ENCODE results near the gene SLC6A6.

The SLC6A6 gene

DNA sequence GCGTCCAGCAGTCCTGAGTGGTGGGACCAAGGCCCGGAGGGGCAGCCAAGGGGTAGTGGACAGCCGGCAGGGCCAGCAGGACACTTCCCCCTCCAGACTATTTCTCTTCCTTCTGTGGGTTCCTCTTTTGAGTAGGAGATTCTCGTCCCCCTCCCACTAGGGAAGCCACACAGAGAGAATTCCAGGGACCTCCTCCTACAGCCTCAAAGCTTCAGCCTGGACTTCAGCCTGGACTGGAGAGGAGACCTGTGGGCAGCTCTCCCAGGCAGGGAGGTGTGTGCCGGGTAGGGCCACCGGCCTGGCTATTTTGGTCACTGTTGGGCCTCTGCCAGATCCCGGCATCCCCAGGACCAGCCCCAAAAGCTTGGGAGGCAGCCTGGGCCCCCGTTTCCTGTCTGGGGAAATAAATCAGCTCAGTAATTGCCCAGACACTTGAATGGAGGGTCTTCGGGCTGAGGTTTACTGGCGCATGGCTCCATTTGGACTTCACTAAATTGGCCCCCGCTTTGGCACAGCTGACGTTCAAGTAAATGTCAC is 1.3 kb downstream of the SLC6A6 start:
- in situ Hi-C loops (cut with HindIII; ENCODE audit: low sequenced_read_pairs) = no loop called here
- DNase-seq (ENCODE audit: low read depth, low spot score) = no peak
- H3K4me3 ChIP-seq (ENCODE audit: low read depth, low read length) = peak overlapping the region; percentile 59
- TF ChIP-seq, protein P1, sequence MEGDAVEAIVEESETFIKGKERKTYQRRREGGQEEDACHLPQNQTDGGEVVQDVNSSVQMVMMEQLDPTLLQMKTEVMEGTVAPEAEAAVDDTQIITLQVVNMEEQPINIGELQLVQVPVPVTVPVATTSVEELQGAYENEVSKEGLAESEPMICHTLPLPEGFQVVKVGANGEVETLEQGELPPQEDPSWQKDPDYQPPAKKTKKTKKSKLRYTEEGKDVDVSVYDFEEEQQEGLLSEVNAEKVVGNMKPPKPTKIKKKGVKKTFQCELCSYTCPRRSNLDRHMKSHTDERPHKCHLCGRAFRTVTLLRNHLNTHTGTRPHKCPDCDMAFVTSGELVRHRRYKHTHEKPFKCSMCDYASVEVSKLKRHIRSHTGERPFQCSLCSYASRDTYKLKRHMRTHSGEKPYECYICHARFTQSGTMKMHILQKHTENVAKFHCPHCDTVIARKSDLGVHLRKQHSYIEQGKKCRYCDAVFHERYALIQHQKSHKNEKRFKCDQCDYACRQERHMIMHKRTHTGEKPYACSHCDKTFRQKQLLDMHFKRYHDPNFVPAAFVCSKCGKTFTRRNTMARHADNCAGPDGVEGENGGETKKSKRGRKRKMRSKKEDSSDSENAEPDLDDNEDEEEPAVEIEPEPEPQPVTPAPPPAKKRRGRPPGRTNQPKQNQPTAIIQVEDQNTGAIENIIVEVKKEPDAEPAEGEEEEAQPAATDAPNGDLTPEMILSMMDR (IDR thresholded peaks at IDR 0.05; ENCODE audit: low read depth, low read length) = no peak

DNA sequence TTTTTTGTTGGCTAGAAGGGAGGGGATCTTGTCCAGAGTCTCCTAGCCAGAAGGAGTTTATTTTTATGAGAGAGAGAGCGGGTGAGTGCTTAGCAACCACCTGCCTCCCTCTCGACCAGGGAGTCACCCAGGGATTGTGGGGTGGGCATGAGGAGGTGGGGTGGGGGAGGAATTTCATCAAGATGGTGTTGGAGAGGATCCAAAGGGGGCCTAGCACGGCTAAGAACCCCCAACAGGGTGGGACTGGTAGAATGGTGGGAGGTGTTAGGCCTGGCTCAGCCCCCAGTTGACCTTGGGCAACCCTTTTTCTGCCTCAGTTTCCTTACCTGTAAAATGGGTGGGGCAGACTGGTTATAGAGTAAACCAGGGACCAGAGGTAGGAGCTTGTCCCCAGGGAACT is 1.8 kb downstream of the SLC6A6 start:
- peak overlapping the region; percentile 59 for H3K4me3 ChIP-seq (ENCODE audit: low read depth, low read length)
- in situ Hi-C loops (cut with HindIII; ENCODE audit: low sequenced_read_pairs) = no loop called here
- DNase-seq (ENCODE audit: low read depth, low spot score) = no peak
- TF ChIP-seq, protein P1 (IDR thresholded peaks at IDR 0.05; ENCODE audit: low read depth, low read length) = no peak

DNA sequence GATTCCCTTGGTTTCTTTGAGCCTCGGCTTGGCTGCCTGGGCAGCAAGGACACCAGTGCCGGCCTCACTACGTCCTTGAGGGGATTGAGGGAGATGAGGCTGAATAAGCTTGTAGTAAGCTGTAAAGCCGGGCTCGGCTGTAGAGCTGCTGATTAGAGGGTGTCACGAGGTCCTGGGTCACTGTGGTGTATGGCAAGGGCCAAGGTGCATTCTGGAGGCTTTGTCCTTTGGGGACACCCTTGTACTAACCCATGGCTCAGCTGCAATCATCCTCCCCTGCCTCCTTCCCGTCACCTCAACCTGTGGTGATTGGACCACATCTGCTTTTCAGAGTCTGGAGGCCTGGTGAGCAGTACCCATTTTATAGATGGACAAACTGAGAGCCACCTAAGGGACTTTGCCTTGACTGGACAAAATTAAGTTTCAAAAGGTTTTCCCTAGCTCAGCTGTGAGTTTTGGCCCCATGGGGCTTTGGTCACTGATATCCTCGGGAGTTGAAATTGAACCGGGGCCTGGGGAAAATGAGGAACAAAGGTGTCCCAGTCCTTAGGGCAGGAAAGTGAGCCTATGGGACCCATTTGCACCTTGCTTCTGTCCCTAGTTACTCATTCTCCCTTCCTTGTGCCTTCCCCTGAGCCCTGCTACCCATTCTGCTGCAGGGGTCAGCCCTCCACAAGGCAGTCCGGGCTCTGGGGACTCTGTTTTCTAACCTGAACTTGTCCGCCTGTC is 2.4 kb downstream of the SLC6A6 start:
- DNase-seq (ENCODE audit: low read depth, low spot score) = no peak
- peak overlapping the region; percentile 59 for H3K4me3 ChIP-seq (ENCODE audit: low read depth, low read length)
- TF ChIP-seq, protein P1 (IDR thresholded peaks at IDR 0.05; ENCODE audit: low read depth, low read length) = no peak
- in situ Hi-C loops (cut with HindIII; ENCODE audit: low sequenced_read_pairs) = no loop called here

DNA sequence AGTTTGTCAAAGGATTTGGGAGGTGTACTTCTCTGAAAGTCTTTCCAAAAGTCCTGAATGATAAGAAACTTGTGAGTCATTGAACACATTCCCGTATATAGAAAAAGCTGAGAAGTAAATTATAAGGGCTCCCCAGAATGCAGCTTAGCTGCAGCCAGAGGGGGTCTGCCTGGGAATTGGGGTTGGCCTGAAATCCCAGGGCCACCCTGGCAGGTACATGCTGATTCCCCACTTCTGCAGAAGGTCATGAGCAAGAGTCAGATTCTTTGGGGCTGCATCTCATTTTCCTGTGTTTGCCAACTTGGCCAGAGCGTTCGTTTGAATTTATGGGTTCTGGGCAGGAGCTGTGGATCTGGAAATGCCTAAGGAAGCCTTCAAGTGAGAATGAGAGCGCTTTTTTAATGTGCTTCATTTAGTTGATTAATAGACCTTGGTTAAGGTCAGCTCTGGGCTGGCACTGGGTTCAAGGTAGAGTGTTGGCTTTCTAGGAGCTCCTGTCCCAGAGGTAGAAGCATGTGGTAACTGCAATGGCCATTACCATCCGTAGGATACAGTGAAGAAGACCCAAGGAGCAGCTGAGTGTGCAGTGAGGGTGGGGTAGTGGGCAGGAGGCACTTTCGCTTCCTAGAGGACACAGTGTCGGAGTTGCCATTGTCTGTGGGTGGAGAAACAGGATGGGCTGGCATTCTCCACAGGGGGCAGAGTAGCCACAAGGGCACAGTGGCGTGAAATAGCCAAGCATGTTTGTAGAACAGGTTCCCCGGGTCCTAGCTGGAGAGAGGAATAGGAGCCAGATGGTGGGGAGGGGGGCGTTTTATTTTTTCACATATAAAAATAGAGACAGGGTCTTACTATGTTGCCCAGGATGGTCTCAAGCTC is 3.2 kb downstream of the SLC6A6 start:
- DNase-seq (ENCODE audit: low read depth, low spot score) = peak; percentile 17
- no peak overlapping the region for H3K4me3 ChIP-seq (ENCODE audit: low read depth, low read length)
- in situ Hi-C loops (cut with HindIII; ENCODE audit: low sequenced_read_pairs) = no loop called here
- TF ChIP-seq, protein P1 (IDR thresholded peaks at IDR 0.05; ENCODE audit: low read depth, low read length) = no peak

DNA sequence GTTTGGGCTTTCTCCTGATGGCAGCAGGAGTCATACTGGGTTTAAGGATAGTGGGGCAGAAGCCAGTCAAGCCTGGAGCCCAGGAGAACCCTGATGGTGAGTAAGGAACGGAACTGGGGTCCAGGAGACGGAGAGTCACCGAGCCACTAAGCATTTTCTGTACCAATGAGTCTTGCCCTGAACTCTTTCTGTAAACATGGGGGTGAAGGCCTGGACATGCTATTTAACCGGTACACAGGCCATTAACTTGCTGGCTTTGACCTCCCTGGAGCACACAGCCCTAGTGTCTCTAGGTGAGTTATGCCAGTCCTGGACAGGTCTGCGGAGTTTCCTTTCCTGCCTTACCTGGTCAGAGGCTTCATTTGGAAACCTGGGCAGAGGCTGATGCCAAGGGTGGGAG is 3.9 kb downstream of the SLC6A6 start:
- TF ChIP-seq, protein P1 (IDR thresholded peaks at IDR 0.05; ENCODE audit: low read depth, low read length) = no peak
- no peak for DNase-seq (ENCODE audit: low read depth, low spot score)
- in situ Hi-C loops (cut with HindIII; ENCODE audit: low sequenced_read_pairs) = no loop called here
- H3K4me3 ChIP-seq (ENCODE audit: low read depth, low read length) = no peak overlapping the region

DNA sequence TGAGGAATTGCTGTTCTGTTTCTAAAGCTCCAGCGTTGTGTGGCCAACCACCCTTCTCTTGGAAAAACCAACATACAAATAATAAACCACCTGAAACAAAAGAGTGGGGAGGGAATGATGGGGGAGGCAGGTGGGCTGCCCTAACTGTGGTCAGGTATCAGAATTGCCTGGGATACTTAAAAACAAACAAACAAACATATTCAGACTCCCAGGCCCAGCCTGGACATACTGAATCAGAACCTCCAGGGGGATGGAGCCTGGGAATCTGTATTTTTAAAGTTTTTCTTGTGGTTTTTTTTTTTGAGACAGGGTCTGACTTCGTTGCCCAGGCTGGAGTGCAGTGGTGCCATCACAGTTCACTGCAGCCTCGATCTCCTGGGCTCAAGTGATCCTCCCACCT is 4.4 kb downstream of the SLC6A6 start:
- in situ Hi-C loops (cut with HindIII; ENCODE audit: low sequenced_read_pairs) = no loop called here

More for the DNA sequence above, 4.4 kb downstream of the SLC6A6 start:
- no peak for DNase-seq (ENCODE audit: low read depth, low spot score)
- H3K4me3 ChIP-seq (ENCODE audit: low read depth, low read length) = no peak overlapping the region
- TF ChIP-seq, protein P1 (IDR thresholded peaks at IDR 0.05; ENCODE audit: low read depth, low read length) = no peak
